GM18858 (cell line): ENCODE measurements around the gene GARNL3.
A peak's percentile ranks its signal among the peaks of the same experiment; 100 is the strongest.

ENCODE experiments used
- ATAC-seq: cut with Tn5 transposase; IDR thresholded peaks from one replicate; pipeline ENCODE4 v1.9.1; 2021; ENCODE audit not compliant: unreplicated experiment

GARNL3 gene

GRCh38 chr9:127382541-127382940, 118.0 kb downstream of the GARNL3 start:
- no peak for ATAC-seq

GRCh38 chr9:127384016-127384730, 119.6 kb downstream of the GARNL3 start:
- ATAC-seq = no peak

GRCh38 chr9:127384901-127385300, 120.3 kb downstream of the GARNL3 start:
- ATAC-seq = no peak

DNA sequence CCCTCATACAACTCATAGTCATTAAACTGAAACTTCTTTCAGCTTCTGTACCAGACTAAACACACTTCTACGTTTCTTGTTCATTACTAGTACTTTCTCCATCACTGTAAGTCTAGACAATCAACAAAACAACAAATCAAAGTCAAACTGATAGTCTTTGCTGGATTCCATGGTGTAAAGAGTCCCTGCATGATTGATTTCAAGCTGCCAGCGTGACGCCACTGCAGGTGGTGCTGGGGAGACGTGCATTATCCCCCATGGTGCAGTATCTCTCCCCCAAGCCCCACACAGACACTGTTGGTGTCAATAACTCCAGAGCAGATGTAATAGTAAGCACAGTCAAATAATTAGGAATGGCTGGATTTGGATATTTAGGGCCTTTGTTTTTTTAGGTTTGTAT, 121.7 kb downstream of the GARNL3 start:
- ATAC-seq = no peak

- no peak for ATAC-seq
Measured at GRCh38 chr9:127386981-127387380, 122.4 kb downstream of the GARNL3 start.

DNA sequence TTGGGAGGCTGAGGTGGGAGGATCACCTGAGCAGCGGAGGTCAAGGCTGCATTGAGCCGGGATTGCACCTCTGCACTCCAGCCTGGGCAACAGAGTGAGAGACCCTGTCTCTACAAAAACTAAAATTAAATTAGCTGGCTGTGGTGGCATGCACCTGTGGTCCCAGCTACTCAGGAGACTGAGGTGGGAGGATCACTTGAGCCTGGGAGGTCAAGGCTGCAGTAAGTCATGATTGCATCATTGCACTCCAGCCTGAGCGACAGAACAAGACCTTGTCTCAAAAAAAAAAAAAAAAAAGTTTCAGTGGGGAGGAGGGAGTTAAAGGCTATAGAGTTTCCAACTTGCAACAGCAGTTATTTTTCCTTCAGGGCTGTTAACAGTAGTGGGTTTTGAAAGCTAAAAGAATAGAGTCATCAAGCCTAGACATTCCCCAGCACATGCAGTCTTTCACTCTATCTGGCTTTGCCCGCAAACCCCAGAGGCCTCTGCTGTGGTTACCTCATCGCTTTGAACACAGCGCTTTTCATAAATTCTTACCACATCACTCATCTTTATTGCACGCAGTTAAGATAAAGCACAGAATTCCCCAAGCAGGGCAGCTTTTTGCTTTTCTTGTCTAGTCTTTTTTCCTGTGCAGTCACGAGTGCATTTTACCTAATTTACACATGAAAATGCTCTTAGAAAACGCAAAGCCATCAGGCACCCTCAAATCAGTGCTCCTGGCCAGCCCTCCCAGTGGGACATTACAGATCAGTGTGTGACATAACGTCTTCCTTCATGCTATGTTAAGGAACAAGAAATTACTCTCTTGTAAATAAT, 123.7 kb downstream of the GARNL3 start:
- ATAC-seq = peak; percentile 59

GRCh38 chr9:127388856-127389238, 124.3 kb downstream of the GARNL3 start:
- ATAC-seq = no peak

DNA sequence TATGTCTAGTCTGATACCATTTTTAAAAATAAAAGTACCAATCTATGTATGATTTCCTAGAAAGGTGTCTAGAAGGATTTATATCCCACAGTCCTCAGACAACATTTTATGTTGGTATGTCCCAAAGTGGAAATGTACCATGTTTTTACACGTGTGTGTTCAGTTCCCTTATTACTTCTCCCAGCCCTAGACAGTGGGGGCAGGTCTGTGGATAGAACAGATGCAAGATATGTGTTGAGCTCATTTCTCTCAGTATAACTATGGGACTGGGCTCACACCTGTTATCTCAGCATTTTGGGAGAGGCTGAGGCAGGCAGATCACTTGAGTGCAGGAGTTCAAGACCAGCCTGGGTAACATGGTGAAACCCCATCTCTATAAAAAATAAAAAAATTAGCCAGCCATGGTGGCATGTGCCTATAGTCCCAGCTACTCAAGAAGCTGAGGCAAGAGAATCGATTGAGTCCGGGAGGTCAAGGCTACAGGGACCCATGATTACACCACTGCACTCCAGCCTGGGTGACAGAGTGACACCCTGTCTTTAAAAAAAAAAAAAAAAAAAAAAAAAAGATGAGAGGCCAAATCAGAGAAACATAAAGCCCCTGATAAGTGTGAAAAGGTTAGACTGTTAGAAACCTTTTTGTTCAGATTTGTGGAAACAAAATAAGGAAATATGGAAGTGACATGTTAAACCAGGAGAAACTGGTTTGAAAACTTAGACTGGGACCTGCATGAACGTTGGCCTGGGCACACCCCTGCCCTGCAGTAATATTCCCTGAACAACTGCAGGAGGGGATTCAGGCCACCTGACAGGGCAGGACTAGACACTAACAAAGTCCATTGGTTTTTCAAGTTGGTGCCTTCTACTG, 125.0 kb downstream of the GARNL3 start:
- no peak for ATAC-seq

GRCh38 chr9:127390248-127390545, 125.6 kb downstream of the GARNL3 start:
- no peak for ATAC-seq

- ATAC-seq = no peak
Measured at GRCh38 chr9:127390563-127390962, 126.0 kb downstream of the GARNL3 start.

- ATAC-seq = no peak
Measured at GRCh38 chr9:127392166-127392565, 127.6 kb downstream of the GARNL3 start.

- ATAC-seq = no peak
Measured at GRCh38 chr9:127392976-127393375, 128.4 kb downstream of the GARNL3 start.

DNA sequence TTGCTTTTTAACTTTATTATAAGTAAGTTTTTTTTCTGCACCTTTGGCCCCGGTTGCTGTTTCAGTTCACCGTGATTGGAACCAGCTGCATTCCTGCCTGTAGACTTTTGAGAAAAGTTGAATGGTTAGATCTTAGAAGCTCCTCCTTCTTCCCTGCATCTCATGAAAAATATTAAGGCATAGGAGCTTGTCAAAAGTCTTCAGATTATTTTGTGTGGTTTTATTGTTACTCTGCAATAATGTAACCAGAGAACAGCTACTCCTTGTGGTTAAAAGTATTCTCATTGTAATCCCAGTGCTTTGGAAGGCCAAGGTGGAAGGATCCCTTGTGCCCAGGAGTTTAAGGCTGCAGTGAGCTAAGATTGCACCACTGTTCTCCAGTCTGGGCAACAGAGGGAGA, 129.1 kb downstream of the GARNL3 start:
- no peak for ATAC-seq

- no peak for ATAC-seq
Measured at GRCh38 chr9:127395497-127396252, 131.1 kb downstream of the GARNL3 start.

DNA sequence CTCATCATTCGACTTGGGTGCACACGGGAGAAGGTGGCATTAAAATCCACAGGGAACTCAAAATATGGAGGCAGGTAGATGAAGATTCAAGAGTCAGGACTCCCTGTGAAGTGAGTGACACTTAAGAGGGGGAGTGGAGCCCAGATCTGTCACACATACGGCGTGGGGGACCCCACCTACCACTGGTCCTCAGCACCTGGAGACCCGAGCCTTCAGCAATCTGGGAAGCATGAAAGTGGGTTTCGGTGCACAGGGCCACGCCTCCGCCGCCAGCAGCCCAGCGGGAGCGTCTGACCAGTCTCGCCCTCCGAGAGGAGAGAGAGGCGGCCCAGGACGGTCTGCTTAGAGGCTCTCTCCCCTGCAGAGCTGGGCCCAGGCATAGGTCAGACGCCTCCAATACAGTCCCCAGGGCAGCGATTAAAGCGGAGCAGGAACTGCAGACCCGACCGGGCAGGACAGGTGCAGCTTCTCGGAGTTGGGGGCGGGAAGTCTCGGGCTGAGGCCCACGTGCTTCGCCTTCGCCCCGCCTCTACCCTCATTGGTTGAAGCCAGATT, 131.8 kb downstream of the GARNL3 start:
- no peak for ATAC-seq

DNA sequence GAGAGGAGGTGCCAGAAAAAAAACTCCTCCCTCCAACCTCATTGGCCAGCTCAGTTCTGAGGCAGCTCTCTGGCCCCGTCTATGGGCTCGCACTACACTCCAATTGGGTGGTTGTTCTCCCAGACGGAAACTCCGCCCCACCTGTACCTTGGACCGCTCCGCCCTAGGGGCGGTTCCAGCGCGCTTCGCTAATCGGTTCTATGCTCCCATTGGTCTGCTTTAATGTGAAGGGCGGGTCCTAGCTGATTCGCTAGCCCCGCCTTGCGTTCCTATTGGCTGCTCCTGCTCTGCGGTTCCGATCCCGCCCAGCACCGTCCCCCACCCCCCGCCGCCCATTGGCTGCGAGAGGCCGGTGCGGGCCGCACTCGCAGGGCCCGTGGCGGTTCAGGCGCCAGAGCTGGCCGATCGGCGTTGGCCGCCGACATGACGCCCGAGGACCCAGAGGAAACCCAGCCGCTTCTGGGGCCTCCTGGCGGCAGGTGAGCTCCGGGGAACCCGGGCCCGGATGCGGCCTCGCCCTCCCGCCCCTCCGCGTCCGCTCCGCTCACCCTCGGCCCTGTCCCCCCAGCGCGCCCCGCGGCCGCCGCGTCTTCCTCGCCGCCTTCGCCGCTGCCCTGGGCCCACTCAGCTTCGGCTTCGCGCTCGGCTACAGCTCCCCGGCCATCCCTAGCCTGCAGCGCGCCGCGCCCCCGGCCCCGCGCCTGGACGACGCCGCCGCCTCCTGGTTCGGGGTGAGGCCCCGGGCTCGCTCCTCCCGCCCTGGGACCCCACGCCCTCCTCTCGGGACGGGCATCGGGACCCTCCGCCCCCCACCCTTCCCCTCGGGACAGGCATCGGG, 132.5 kb downstream of the GARNL3 start, which contains the start of gene SLC2A8:
TSS of gene SLC2A8 (plus strand) at position 362 of the 838 bp plus-strand sequence. CDS start at position 424, 62 bp downstream.
- peak; percentile 87 for ATAC-seq

- ATAC-seq = no peak
Measured at GRCh38 chr9:127397646-127398274, 133.2 kb downstream of the GARNL3 start.

DNA sequence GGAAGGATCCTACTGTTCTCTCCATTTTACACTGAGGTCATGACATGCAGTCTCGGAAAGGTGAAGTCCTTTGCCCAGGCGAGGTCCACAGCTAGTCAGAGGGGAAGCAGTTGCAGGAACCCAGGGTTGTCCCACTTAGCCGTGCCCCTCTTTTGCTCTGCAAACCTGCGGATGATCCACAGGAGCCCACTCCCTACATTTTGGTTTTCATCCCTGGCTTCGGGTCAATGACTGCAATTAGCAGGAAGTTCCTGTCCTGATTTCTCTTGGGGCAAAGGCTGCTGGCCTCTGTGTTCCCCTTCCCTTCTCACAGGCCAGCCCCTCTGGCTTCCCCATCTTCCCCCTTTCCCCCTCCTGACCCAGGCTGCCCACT, 133.7 kb downstream of the GARNL3 start:
- ATAC-seq = no peak

- no peak for ATAC-seq
Measured at GRCh38 chr9:127398715-127399400, 134.3 kb downstream of the GARNL3 start.
